ENCODE measurements around the gene RGS19.
"Not testable (repeated sequence)": the region's sequence is repeated elsewhere in the genome, so short reads cannot be mapped to it uniquely, and the experiment has no call there.

The RGS19 gene, protein sequence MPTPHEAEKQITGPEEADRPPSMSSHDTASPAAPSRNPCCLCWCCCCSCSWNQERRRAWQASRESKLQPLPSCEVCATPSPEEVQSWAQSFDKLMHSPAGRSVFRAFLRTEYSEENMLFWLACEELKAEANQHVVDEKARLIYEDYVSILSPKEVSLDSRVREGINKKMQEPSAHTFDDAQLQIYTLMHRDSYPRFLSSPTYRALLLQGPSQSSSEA

DNA sequence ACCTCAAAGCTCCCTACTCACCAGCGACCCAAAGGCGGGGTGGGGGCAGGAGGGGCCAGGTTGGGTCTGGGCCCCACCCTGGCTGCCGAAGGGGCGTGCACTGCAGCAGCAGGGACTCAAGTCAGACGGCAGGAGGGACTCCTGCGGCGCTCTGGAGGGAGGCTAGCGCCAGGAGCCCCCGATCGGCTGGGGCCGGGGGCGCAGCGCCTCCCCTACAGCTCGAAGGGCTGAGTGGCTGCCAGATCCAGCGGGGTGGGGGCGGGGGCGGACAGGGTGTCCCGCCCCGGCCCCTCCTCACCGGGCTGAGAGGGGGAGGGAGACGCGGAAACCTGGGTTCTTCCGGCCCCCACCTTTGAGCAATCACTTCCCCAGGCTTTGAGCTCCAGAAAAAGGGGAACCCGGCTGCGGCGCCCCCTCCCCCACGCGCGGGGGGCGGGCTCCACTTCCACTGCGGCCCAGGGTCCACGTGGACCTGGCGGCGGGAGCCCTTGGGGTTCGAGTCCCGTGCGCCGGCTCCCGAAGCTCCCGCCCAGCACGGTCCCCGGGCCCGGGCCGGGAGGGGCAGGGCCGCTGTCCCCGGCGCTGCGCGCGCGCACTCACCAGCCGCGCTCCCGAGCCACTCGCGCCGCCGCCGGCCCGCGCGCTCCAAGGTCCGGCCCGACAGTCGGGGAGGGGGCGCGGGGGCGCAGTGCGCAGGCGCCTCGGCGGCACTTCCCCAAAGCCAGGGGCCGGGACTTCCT lies at the start of gene RGS19:
TSS of gene RGS19 (minus strand) at position 246 of the 740 bp plus-strand sequence. CDS start 2,632 bp downstream, outside the sequence.
- DNase-seq (ENCODE audit: low read depth) = peak; percentile 74

DNA sequence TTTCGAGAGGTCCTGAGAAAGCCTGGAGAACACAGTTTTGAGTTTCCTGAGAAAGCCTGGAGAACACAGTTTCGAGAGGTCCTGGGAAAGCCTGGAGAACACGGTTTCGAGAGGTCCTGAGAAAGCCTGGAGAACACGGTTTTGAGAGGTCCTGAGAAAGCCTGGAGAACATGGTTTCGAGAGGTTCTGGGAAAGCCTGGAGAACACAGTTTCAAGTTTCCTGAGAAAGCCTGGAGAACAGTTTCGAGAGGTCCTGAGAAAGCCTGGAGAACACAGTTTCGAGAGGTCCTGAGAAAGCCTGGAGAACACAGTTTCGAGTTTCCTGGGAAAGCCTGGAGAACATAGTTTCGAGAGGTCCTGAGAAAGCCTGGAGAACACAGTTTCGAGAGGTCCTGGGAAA lies 44.2 kb upstream of the RGS19 start:
- DNase-seq (ENCODE audit: low read depth) = not testable (repeated sequence)

DNA sequence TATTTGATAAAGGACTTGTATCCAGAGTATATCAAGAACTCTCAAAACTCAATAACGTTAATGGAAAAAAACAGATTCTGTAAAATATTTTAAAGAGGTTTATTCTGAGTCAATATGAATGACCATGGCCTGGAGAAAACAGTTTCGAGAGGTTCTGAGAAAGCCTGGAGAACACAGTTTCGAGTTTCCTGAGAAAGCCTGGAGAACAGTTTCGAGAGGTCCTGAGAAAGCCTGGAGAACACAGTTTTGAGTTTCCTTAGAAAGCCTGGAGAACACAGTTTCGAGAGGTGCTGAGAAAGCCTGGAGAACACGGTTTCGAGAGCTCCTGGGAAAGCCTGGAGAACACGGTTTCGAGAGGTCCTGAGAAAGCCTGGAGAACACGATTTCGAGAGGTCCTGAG lies 43.6 kb upstream of the RGS19 start:
- DNase-seq (ENCODE audit: low read depth) = not testable (repeated sequence)

GRCh38 chr20:64121586-64121985 lies 42.3 kb upstream of the RGS19 start:
- DNase-seq (ENCODE audit: low read depth) = no peak

DNA sequence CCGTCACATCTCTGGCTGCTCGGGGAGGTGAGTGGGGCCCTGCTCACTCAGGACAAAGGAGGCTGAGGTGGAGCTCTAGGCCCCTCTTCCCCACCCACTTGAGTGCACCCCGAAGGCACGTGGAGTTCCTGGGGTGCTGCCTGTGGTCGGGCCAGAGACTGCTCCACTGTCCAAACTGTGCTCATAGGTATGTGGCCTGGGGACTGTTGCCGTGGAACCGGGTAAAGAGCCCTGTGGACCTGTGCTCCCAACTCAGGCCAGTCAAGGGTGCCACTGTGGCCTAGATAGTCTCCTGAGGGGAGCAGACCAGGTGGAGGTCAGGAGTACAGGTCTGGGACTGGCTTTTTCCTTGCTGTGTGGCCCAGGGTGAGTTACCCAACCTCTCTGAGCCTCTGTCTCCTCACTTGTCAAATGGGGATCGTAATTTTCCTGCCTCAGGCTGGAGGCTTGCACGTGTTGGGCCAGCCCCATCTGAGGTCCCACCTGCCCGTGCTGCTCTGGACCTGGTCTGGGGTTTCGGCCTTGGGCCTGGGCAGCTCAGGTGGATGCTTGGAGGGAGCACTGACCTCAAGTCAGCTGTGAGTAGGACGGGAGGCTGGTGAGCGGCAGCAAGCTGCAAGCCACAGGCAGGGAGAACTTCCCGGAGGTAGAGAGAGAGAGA lies 40.5 kb upstream of the RGS19 start:
- no peak for DNase-seq (ENCODE audit: low read depth)

DNA sequence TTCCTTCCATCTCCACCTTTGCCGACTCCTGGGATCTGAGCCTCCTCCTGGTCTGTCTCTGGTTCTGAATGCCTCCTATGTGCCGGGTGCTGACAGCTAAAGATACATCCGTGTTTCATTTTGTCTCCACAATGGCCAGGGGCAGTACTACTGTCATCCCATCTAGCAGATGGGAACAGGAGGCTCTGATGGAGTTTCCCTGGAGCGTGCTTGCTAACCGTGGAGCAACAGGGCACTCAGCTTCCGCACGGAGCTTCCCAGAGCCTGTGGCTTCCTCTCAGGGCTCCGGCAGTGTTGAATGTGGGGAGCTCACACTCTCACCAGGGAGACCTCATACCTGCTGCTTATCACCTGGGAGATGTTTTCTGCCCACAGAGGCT lies 40.0 kb upstream of the RGS19 start:
- no peak for DNase-seq (ENCODE audit: low read depth)

GRCh38 chr20:64117432-64117777 lies 38.1 kb upstream of the RGS19 start:
- DNase-seq (ENCODE audit: low read depth) = not testable (repeated sequence)

GRCh38 chr20:64116541-64117431 lies 37.5 kb upstream of the RGS19 start:
- no peak for DNase-seq (ENCODE audit: low read depth)

DNA sequence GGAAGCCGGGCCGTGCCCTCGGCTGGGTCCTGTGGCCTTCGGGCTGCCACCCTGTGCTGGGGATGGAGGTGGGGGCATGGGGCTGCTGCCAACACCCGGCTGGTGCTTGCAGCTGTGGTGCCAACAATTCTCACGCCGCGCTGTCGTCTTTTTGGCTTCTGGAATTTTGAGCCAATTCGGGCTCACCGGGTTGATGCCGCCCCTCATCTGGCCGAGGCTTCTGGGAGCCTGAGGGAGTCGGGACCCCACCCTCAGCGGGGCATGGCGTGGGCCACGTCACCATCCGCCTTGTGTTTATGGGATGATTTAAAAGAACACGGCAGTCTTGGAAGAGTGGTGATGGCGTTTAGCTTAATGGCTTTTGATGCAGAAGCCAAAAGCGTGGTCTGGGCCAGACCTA lies 36.7 kb upstream of the RGS19 start:
- DNase-seq (ENCODE audit: low read depth) = no peak

- no peak for DNase-seq (ENCODE audit: low read depth)
Measured at GRCh38 chr20:64115171-64115911, 36.0 kb upstream of the RGS19 start.

DNA sequence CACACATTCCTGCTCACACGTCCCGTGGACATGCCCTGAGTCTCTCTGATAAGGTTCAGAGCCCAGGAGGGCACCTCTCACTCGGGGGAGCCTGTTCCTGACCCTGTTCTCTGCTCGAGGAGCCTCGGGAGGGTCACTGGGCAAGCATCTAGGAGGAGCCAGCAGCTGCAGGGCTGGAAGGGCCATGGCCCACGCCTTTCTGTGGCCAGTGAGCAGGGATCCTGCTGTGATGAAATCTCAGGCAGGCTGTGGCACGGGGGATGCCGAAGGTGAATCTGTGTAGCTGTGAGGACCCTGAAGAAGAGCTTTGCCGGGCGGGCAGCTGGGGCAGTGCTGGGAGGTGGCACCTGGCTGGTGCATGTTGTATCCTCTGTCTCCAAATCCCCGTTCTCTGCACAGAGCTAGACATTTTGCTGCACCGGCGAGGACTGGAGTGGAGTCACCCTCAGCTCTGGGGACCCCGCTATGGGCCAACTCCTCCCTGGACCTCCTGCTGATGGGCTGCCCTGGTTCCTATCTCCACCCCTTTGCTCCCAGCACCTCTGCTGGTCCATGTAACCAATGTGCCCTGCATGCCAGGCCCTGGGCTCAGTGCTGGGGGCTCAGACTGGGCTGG lies 35.1 kb upstream of the RGS19 start:
- DNase-seq (ENCODE audit: low read depth) = no peak

- DNase-seq (ENCODE audit: low read depth) = no peak
Measured at GRCh38 chr20:64113796-64114355, 34.6 kb upstream of the RGS19 start.

- DNase-seq (ENCODE audit: low read depth) = no peak
Measured at GRCh38 chr20:64113444-64113775, 34.1 kb upstream of the RGS19 start.

- no peak for DNase-seq (ENCODE audit: low read depth)
Measured at GRCh38 chr20:64112691-64113443, 33.5 kb upstream of the RGS19 start.

GRCh38 chr20:64111841-64112641 lies 32.7 kb upstream of the RGS19 start:
- no peak for DNase-seq (ENCODE audit: low read depth)

GRCh38 chr20:64110411-64111068 lies 31.2 kb upstream of the RGS19 start:
- DNase-seq (ENCODE audit: low read depth) = no peak

DNA sequence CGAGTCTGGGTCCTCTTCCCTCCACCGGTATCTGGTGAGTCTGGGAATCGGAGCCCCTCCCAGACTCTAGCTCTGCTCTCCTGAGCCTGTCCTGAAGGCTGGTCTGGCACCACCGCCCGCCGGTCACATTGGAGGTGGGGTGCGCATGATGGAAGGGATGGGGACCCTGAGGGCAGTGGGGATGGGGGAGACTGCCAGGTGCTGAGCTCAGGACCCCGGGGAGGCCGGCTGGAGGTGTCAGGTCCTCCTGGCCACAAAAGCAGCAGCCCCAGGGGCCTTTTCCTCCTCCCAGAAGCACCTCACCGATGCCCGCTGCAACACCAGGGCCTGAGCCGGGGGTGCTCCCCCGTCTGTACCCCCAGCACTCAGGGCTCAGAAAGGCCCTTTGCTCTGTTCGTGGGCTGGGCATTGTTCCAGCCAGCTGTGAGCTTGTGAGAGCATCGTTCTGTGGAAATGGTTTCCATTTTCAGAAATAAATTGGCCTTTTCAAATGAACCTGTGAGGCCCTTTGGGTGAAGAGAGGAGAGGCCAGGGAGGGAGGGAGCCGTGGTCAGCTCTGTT lies 30.6 kb upstream of the RGS19 start:
- no peak for DNase-seq (ENCODE audit: low read depth)

Data from fibroblast of gingiva (primary cell).